HG03159 (cell line): ENCODE results near the gene B4GALT7.
A peak's percentile ranks its signal among the peaks of the same experiment; 100 is the strongest.

Source experiments
- ATAC-seq: cut with Tn5 transposase; IDR thresholded peaks from one replicate; pipeline ENCODE4 v1.9.1; 2021; ENCODE audit warnings: mild to moderate bottlenecking, moderate library complexity; ENCODE audit not compliant: unreplicated experiment

B4GALT7 gene

DNA sequence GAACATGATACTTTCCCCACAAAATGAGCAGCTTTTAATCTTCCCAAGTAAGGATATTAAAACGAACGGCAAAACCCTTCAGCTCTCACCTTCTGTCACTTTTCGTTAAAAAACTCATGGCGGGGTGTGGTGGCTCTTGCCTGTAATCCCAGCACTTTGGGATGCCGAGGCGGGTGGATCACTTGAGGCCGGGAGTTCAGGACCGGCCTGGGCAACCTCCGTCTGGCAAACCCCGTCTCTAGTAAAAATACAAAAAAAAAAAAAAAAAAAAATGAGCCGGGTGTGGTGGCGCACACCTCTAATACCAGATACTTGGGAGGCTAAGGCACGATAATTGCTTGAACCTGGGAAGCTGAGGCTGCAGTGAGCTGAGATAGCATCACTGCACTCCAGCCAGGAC is 7.0 kb upstream of the B4GALT7 start:
- ATAC-seq = no peak

DNA sequence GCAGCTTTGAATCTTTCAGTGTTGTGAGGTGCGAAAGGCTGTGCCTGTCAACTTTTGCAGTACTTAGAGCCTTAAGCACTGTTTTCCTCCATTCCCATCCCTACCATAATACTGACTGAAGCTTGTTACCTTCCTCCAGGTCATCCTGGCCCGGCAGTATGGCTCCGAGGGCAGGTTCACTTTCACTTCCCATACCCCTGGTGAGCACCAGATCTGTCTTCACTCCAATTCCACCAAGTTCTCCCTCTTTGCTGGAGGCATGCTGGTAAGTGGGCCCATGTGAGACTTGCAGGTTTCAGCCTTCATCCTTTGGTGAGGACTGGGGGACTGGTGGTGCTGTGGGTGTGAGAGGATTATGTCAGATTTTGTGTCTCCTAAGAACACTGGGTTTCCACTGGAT is 6.4 kb upstream of the B4GALT7 start:
- ATAC-seq = no peak

DNA sequence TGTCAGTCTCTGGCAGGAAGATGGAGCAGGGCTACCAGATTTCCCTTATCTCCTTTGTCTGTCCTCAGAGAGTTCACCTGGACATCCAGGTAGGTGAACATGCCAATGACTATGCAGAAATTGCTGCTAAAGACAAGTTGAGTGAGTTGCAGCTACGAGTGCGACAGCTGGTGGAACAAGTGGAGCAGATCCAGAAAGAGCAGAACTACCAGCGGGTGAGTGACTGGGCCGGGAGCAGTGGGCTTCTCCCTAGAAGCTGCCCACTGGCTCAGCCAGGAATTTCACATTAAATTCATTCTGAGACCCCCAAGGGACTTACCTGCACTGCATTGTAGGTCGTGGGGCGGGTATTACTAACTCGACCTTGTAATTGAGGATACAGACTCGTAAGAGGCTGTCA is 5.9 kb upstream of the B4GALT7 start:
- ATAC-seq = no peak

DNA sequence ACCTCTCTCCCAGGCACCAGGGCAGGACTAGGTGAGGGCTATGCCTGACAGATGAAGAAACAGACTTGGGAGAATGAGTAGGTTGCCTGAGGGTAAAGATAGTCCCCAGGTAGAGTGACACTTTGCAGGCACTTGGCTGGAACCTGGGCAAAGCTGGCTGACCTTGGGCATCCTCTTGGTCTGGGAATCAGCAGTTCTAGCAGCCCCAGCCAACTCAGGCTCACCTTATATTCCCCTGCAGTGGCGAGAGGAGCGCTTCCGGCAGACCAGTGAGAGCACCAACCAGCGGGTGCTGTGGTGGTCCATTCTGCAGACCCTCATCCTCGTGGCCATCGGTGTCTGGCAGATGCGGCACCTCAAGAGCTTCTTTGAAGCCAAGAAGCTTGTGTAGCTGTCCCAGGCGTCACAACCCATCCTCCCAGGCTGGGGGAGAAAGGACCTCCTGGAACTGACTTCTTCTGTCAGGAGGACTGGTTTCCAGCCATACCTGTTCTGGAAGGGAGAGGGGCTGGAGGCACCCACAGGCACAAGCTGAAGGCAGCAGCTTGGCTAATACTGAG is 4.8 kb upstream of the B4GALT7 start:
- ATAC-seq = no peak

DNA sequence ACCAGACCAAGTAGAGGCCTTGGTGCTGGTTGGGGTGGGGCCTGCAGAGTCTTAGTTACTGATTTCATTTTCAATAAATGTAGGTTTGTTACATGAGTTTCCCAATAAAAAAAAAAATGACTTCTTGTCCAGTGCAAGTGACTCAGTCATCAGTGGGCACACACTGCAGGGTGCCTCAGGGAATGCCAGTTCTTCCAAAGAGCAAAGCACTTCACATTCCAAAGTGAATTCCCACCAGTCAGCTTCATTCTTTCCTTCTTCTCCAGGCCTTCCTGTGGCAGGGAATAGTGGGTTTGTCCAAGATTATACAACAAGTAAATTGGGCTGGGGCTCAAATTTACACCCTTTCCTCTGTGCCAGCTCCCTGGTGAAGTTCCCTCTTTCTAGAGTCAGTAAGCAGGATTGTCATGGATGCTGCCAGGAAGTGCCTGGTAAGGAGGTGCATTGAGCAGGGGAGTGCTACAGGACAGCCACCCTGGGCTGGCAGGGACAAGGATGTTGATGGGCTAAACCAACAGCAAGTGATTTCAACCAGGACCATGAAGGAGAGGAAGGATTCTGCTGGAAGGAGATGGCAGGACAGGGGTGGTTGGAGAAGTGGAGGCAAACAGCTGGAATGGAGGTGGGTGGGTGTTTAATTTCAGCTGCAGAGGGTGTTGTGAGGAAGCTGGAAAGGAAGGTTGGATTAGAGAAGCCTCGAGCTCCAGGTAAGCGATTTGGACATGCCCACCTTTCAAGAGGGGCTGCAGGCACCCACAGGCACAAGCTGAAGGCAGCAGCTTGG is 3.7 kb upstream of the B4GALT7 start:
- no peak for ATAC-seq

DNA sequence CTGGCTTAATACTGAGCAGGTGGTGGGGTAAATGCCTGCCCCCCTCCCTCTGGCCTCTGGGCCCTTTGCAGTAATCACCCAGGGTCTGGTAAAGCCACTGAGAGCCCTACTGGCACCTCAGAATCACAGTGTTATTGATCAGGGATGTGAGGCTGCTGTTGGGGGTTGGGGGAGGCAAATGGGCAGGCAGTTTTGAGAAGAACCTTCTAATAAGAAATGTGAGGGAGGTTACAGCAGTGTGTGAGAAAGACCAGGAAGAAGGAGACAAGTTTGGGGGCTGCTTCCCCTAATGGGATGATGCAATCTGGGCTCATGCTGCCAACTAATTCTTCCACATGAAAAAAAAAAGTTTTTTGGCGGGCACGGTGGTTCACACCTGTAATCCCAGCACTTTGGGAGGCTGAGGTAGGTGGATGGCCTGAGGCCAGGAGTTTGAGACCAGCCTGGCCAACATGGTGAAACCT is 3.1 kb upstream of the B4GALT7 start:
- no peak for ATAC-seq

DNA sequence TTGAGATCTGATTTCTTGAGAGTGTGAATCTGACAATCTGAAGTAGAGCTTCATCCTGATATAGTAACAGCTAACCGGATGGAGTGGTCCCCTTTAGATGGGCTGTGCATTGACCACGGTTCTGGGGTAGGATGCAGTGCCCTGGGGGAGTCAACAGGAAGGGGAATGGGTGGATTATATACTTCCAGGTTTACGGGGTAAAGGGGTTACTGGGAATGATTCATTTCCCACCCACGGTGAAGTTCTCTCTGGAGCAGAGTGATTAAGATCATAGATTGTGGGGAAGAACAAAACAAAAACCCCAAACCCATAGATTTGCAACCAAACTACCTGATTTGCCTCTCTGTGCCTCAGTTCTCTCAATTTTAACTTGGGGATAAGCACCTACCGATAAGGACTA is 1.5 kb upstream of the B4GALT7 start:
- ATAC-seq = no peak

DNA sequence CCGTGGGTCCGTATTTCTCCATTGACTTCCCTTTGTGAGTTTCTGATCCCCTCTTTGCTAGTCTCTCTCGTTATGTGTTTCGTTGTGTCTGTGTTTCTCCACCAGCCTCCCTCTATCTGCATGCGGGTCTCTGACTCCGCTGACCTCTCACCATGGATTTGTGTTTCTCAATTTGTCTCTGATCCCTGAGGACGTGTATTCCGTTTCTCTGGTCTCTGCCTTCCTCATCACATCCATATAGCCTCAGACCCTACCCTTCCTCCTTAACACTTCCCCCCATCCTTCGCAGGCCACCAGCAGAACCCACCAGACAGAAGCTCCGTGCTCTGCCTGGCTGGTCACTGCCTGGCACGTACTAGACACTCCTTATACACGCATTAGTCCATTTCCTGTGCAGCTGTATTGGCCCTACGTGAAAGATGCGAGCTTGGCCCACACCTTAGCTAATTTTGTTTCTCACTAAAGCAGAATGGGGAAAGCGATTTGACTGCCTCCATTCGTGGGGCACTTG is 631 bp downstream of the B4GALT7 start:
- peak; percentile 7 for ATAC-seq

DNA sequence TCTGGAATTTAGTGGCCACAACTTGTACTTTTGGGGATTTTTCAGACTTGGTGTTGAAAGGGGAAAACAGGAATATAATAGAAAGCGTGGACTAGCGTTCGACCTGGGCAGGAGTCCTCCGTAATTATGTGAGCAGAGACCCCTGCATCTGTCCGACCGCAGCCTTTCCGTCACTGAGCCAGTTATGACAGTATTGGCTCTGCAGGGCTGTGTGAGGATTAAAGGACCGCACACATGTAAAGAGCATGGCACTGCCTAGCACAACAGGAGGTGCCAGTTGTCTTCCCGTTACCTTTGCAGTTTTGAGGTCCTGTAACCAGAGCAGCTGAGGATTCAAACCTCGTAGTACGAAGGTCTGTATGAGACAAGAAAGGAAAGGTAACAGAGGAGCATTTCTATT is 1.2 kb downstream of the B4GALT7 start:
- no peak for ATAC-seq

DNA sequence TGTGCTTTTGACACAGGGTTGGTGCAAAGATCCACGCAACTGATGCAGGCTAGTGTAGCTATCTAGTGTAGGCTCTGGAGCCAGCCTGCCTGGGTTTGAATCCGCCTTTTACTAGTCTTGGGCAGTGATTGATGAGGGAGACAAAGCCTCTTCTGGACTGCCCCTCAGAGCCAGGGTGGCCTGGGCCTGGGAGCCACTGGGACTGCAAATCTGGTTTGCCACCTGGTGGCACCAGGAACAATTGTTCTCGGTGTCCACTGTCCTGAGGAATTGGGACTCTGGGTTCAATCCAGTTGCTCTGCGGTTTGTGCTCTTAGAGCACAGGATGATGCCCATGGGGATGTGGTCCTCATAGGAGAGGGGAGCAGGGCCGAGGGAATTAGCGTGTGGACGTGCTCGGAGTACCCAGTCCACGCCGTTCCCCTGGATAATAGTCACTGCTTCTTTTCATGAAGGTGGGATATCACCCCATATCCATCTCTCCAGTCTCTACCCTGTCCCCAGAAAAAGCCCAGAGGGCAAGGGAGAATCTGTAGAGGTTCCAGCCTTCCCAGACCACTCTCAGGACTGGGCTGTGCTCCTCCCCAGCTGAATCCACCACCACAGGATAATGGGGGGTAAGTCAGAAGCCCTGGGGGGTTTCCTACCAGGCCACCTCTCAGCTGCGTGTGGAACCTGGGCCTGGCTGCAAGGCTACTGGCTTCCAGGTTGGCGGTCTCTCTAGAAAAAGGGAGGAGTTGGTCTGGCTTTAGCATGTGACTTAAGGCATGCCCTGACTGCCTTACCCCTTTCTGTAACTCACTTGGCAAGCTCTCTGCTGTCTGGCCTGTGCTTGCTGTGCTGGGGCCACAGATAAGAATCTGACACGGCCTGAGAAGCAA is 1.9 kb downstream of the B4GALT7 start:
- ATAC-seq = no peak

DNA sequence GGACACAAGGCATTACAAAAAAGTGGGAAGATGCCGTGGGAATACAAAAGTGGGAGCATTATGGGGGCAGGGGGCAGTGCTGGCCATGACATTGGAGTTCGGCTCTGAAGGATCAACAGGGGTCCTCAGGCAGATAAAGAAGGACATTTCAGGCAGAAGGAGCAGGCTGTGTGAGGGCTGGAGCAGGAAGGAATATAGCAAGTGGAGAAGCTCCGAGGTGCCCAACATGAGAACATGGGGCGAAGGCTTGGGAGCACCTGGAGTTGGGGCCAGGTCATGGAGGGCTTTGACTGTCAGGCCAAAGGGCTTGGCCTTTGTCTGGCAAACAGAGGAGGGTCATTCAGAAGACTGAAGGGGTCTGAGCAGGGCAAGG is 2.5 kb downstream of the B4GALT7 start:
- no peak for ATAC-seq

DNA sequence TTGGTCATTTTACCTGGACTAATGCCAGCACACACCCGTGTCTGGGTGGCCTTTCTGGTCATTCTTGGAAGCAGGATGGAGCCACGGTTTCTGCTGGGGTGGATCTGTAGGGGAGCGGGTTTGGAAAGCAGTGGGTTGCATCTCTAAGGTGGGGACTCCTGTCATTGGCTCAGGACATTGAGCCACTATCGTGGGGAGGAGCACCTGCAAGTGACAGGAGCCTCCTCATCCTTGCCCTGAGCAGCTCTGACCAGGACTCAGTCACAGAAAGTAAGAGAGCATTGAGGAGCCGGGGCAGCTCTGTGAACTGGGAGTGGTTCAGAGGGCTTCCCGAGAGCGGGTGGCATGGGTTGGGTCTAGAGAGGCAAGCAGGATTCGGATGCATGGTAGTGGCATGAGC is 3.7 kb downstream of the B4GALT7 start:
- no peak for ATAC-seq

DNA sequence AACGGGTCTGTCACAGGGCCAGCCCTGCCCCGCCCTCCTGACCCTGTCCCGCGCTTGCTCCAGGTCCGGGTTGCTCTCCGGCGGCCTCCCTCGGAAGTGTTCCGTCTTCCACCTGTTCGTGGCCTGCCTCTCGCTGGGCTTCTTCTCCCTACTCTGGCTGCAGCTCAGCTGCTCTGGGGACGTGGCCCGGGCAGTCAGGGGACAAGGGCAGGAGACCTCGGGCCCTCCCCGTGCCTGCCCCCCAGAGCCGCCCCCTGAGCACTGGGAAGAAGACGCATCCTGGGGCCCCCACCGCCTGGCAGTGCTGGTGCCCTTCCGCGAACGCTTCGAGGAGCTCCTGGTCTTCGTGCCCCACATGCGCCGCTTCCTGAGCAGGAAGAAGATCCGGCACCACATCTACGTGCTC is 4.2 kb downstream of the B4GALT7 start:
- no peak for ATAC-seq

DNA sequence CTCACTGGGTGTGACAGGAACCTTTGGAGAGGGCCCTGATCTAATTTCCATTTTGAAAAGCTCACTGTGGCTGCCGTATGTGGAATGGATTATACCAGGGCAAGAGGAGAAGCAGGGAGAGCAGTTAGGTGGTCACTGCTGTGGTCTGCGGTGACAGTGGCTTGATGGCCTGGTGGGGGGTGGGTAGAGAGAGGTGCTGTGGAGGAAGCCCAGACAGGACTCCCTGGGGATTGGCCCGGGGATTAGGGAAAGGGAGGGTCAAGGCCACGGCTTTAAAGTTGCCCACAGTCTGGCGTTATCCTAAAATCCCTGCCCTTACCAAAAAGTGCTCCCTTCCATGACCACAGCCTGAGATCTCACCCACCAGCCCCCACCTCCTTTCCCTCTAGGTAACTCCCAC is 4.7 kb downstream of the B4GALT7 start:
- no peak for ATAC-seq

DNA sequence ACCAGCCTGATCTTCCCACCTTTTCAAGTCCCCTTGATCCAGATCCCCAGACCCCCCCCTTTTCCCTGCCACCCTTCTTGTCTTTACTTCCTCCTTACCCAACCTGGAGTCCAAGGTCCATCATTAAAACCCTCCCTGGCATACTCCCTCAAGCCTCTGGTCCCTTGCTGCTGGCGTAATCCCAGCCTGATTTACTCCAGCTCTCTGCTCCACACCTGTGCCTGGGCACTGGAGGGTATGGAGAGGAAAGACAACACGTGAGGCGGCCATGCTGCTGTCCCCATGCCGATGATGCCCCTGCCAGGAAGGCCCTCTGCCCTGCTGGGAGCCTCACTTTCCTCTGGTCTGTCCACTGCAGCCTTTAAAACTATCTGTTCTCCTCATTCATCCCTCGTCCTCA is 5.1 kb downstream of the B4GALT7 start:
- ATAC-seq = no peak

DNA sequence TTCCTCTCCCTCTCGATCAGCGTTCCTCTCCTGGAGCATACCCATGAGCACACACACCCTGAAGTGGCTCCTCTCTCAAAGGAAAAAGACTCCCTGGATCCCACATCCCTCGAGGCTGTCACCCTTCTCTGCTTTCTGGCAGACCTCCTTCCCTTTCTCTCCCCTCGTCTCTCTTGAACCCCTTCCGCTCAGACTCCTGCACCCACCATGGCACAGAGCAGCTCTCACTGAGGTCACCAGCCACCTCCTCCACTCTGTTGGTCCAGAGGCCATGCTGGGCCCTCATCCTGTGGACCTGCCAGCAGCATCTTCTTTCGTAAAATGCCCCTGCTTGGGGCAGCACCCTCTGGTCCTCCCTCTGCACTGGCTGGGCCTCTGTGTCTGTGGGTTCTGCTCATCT is 5.7 kb downstream of the B4GALT7 start:
- ATAC-seq = no peak

DNA sequence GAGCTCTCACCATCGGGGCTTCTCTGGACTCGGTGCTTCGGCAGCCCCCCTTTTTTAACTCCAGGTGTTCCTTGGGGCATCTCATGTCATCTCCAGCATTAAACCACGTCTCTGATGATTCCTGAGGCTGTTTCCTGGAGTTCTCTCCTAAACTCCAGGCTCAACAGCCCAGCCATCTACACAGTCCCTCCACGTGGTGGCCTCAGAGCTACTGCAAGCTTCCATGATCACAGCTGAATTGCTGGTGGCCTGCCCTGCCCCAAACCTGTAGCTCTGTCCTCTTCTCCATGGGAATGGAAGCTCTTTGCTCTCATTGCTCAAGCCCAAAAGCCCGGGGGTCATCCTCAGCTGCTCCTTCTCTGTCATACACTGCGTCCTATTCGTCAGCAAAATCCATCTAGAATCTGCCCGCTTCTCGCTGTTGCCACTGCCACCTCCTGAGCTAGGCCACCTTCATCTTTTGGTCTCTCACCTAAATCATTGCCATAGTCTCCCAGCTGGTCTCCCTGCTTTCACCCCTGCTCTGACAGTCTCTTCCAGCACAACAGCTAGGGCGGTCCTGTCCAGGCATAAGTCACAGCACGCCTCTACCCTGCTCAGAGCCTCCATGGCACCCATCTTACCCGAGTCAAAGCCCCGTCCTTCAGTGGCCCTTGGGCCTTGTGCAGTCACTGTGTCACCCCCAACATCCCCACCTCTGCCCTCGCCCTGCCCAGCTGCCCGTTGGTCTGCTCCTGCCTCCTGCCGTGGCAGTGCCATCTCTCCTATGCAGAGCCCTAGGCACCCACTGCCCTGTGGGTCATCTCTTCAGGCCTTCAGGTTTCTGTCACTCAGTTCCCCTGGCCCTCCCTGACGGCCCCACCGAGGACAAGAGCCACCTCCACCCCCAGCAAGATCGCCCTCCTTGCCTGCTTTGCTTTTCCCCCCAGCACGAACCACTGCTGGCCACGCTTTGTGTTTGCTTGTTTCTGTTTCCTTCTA is 6.4 kb downstream of the B4GALT7 start:
- no peak for ATAC-seq

DNA sequence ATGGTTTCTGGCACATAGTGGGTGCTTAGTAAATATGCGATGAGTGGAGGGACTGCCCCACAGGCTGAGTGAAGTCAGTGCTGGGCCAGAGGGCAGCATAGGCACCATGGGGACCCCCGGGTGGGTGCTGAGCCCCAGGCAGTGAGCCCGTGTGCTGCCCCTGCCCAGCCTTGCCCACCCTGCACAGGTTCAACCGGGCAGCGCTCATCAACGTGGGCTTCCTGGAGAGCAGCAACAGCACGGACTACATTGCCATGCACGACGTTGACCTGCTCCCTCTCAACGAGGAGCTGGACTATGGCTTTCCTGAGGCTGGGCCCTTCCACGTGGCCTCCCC is 7.2 kb downstream of the B4GALT7 start:
- ATAC-seq = no peak

DNA sequence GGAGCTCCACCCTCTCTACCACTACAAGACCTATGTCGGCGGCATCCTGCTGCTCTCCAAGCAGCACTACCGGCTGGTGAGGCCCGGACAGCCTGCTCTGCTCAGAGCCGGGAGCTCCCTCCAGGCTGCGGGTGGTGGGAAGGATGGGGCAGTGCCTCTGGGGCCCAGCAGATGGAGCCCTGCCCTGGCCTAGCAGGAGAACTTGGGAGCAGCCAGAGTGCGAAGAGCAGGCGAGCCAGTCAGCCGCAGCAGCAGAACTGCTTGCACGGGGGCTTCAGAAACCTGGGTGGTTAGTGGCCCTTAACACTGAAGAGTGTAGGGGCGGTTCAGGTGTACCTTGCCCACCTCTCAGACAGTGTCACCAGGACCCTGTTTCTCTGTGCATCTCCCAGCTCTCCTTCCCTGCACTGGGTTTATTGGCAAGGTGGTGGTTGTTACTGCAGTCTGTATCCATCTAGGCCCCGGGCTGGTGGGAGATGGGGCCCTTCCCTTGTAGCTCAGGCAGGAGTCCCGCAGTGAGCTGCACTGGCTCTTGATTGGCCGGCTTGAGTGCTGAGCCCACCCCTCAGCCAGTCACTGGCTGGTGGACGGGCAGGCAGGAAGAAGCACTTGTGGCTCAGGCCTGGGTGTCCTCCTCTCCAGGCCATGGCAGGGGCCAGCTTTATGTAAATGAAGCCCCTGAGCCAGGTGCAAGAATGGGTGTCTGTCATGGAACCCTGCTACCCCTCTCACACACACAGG is 7.7 kb downstream of the B4GALT7 start:
- ATAC-seq = peak; percentile 61
